GM13976 (cell line): ENCODE results near the gene AR.

Experiments used
- DNase-seq: peaks from one replicate; pipeline ENCODE4 v3.0.0; 2012; ENCODE audit warnings: low spot score
- in situ Hi-C: fragments of 300-500 bp; cut with MboI; formaldehyde crosslinking; loops from one replicate; pipeline ENCODE4 v1.12.0; 2022; ENCODE audit warnings: low sequenced_read_pairs, mixed read lengths, inconsistent platforms; ENCODE audit not compliant: unreplicated experiment
- TF ChIP-seq, protein P1 (sequence below): IDR thresholded peaks from 2 replicates; pipeline ENCODE4 v1.5.1; 2012; ENCODE audit warnings: borderline replicate concordance, mild to moderate bottlenecking; ENCODE audit not compliant: insufficient read depth; ENCODE audit errors: extremely low read depth, missing control alignments, control extremely low read depth

The AR gene

DNA sequence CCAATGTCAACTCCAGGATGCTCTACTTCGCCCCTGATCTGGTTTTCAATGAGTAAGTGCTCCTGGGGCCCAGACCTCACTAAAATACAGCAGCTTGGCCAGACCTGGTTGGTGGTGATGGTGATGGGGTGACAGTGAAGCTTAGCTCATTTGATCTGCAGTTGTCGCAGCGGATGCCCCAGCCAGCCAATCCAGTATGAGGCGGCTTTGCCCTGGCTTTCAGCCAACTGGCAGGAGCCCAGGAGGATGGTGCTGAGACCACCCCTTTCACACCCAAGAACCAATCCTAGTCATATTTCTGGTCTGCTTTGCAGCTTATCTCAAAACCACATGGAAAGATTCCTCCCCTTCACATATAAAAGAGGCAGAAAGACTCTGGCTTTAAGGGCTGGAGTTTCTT, 173.8 kb downstream of the AR start:
- DNase-seq: no peak
- in situ Hi-C loops: no loop called here
- TF ChIP-seq, protein P1, sequence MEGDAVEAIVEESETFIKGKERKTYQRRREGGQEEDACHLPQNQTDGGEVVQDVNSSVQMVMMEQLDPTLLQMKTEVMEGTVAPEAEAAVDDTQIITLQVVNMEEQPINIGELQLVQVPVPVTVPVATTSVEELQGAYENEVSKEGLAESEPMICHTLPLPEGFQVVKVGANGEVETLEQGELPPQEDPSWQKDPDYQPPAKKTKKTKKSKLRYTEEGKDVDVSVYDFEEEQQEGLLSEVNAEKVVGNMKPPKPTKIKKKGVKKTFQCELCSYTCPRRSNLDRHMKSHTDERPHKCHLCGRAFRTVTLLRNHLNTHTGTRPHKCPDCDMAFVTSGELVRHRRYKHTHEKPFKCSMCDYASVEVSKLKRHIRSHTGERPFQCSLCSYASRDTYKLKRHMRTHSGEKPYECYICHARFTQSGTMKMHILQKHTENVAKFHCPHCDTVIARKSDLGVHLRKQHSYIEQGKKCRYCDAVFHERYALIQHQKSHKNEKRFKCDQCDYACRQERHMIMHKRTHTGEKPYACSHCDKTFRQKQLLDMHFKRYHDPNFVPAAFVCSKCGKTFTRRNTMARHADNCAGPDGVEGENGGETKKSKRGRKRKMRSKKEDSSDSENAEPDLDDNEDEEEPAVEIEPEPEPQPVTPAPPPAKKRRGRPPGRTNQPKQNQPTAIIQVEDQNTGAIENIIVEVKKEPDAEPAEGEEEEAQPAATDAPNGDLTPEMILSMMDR: no peak

- in situ Hi-C loops: no loop called here
- DNase-seq: no peak
- TF ChIP-seq, protein P1: no peak
Measured at GRCh38 chrX:67718926-67719325, 175.1 kb downstream of the AR start.

GRCh38 chrX:67720344-67720743, 176.5 kb downstream of the AR start:
- no peak for DNase-seq
- TF ChIP-seq, protein P1: no peak
- in situ Hi-C loops: no loop called here

DNA sequence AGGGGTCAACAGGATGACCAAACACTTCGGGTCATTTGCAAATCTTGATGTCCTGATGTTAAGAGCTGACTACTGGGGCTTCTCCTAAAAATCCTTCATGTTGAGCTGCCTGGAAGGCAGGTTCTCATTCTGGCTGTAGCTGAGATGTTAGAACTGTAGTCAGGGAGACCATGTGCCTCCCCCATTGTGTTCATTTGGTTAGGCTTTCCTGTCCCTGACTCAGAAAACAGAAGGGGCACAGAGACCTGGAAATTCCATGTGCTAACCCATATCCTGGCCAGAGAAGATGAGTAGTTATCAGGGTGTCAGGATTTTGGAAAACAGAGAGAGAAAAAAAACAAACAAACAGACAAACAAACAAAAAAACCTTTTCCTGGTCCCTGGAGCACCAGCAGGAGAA, 177.5 kb downstream of the AR start:
- in situ Hi-C loops: no loop called here
- TF ChIP-seq, protein P1: no peak

GRCh38 chrX:67723580-67724351, 179.9 kb downstream of the AR start:
- no peak for DNase-seq
- in situ Hi-C loops: no loop called here
- TF ChIP-seq, protein P1: no peak

More for the DNA sequence above, 177.5 kb downstream of the AR start:
- DNase-seq: no peak

- TF ChIP-seq, protein P1: no peak
- no peak for DNase-seq
- in situ Hi-C loops: no loop called here
Measured at GRCh38 chrX:67724359-67725110, 180.7 kb downstream of the AR start.
